HG02588 (cell line): Measurements from ENCODE around the gene PCGF3.
"Not testable (repeated sequence)": the region's sequence is repeated elsewhere in the genome, so short reads cannot be mapped to it uniquely, and the experiment has no call there.

Experiments used
- ATAC-seq: cut with Tn5 transposase; IDR thresholded peaks from one replicate; pipeline ENCODE4 v1.9.1; 2021; ENCODE audit warnings: mild to moderate bottlenecking, moderate library complexity; ENCODE audit not compliant: unreplicated experiment

PCGF3 gene

GRCh38 chr4:736561-736960 lies 30.9 kb downstream of the PCGF3 start:
- ATAC-seq: not testable (repeated sequence)

DNA sequence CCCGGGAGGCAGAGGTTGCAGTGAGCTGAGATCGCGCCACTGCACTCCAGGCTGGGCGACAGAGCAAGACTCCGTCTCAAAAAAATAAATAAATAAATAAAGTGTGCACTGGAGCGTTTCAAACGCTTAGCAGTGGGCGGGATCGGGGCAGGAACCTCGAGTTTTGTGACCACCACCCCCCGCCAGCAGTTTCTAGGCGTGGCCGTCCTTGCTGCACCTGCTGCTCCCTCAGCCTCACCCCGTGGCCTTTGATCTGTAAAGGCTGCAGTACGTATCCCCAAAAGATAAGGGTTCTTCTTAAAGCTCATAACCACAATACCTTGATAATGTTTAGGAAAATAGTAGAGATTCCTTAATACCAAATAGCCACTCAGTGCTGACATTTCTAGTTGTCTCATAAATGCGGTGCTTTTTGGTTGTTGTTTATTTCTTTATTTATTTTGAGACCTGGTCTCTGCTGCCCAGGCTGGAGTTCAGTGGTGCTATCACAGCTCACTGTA lies 33.2 kb downstream of the PCGF3 start:
- no peak for ATAC-seq

GRCh38 chr4:739569-739968 lies 33.9 kb downstream of the PCGF3 start:
- no peak for ATAC-seq

GRCh38 chr4:740011-740410 lies 34.4 kb downstream of the PCGF3 start:
- ATAC-seq: no peak

DNA sequence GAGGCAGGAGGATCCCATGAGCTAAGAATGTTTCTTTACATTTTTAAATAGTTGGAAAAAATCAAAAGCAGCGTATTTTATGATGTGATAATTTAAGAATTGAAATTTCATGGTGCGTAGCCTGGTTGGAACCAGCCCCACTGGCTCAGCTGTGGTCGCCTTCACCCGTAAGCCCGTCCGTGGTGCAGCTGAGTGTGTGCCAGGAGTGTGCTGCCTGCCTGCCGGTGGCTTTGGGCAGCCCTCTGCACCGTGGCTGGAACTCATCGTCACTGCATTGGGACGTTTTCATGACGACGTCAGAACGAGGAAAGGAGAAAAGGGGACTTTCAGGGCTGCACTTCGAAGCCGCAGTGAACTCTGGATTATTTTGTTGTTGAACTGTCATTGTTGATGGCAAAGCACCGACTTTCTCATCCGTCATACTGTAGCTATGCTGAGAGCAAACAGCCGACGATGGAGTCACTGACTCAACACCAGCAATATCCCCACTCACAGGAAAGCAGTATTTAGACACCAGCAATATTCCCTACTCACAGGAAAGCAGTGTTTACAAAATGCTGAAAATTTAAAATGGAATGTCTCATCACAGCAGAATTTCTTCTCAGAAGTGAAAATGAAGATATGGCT lies 35.1 kb downstream of the PCGF3 start:
- no peak for ATAC-seq

DNA sequence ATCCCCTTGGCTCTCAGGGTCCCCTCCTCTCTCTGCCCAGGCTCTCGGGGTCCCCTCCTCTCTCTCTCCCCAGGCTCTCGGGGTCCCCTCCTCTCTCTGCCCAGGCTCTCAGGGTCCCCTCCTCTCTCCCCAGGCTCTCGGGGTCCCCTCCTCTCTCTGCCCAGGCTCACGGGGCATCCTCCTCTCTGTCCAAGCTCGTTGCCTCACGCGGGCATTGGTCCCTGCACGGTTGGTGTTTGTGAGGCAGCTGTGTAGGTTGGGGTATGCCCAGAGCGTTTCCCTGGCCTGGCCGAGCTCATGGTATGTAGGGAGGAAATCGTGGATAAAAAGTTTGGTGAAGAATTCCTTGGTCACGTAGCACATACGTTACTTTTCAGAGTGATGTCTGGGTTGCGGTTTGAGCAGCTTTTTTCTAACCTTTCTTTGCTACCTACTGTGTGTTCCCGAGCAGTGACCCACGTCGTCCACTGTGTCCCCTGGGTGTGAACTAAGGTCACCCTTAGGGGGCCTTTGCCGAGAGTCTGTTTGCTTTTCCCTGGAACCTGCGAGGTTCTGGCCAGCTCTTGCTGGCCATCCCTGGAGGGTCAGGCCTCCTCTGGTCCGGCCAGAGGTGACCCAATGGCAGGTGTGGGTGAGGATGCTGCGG lies 36.6 kb downstream of the PCGF3 start:
- no peak for ATAC-seq

GRCh38 chr4:742742-743311 lies 37.2 kb downstream of the PCGF3 start:
- no peak for ATAC-seq

DNA sequence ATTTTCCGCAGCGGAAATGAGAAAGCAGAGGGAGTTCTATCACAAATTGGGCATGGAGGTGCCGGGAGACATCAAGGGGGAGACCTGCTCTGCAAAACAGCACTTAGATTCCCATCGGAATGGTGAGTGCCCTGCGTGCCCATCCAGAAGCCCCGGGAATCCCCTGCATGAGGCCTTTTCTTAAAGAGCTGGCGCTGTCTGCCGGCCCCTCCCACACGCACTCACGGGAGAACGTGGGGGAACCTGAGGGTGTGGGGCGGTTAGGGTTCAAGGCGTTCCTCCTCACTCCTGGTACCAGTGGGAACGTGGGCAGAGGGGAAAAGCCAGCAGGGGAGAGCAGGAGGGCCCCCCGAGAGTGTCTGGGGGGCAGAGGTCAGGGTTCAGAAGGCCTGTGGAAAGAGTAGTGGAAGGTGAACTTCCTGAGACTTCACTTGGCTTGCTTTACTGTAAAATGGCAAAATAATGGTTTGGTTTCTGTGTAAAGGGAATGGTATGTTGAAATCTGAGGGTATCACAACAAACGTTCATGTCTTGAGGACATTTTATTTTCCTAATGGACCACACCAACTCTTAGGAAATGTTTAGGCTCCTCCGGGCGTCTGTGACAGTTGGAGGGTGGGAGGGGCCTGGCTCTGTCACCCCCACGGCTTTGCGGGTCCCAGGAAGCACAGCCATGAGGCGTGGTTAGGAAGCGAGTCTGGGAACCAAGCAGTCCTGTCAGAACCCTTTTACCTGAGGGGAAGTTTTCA lies 38.0 kb downstream of the PCGF3 start:
- ATAC-seq: no peak

GRCh38 chr4:744212-744841 lies 38.7 kb downstream of the PCGF3 start:
- no peak for ATAC-seq

GRCh38 chr4:747546-748170 lies 42.0 kb downstream of the PCGF3 start:
- ATAC-seq: no peak

- ATAC-seq: no peak
Observed at GRCh38 chr4:748461-748860, 42.8 kb downstream of the PCGF3 start.

GRCh38 chr4:749698-750666 lies 44.4 kb downstream of the PCGF3 start:
- no peak for ATAC-seq

- ATAC-seq: no peak
Observed at GRCh38 chr4:751676-752075, 46.0 kb downstream of the PCGF3 start.

DNA sequence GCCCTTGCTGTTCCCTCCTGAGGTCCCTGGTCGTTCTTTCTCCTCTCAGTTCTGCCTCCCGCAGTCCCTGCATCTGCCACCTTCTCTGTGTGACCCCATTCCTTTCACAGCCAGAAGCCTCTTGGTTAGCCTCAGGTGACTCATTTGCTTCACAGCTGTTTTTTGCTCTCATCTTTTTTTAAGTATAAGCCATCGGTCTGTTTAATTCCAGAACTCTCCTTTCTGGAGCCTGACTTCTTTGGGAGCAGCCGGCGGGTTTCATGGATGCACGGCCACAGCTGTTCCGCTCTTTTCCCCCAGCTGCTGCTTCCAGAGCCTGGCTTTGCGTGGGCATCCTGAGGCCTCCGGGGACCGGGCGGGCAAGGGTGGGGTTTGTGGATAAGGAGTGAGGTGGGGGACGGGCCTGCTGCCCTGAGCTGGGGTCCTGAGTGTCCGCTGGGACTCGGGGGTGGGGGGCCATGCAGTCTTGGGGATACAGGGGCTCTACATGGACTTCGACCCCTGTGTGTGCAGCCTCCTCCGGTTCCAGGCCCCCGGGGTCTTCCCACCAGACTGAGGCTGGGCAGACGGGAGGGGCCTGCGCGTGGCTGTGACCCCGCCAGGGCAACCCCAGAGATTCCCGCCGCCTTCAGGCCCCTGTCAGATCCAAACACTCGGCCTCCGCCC lies 46.7 kb downstream of the PCGF3 start:
- no peak for ATAC-seq

GRCh38 chr4:753186-753585 lies 47.6 kb downstream of the PCGF3 start:
- not testable (repeated sequence) for ATAC-seq

- ATAC-seq: no peak
Observed at GRCh38 chr4:754221-755120, 48.8 kb downstream of the PCGF3 start.

GRCh38 chr4:757111-757510 lies 51.5 kb downstream of the PCGF3 start:
- no peak for ATAC-seq

GRCh38 chr4:759810-760209 lies 54.2 kb downstream of the PCGF3 start:
- not testable (repeated sequence) for ATAC-seq
